SH-SY5Y (cell line): ENCODE data around the gene ADAM12.

ENCODE experiments used
- GATA2 ChIP-seq: IDR thresholded peaks from 2 replicates; pipeline ENCODE4 v1.6.1; 2011; ENCODE audit warnings: mild to moderate bottlenecking, low read depth, low read length
- GATA3 ChIP-seq: IDR thresholded peaks from 2 replicates; pipeline ENCODE4 v1.6.1; 2011; ENCODE audit warnings: low read depth, mild to moderate bottlenecking, low read length, moderate library complexity

DNA sequence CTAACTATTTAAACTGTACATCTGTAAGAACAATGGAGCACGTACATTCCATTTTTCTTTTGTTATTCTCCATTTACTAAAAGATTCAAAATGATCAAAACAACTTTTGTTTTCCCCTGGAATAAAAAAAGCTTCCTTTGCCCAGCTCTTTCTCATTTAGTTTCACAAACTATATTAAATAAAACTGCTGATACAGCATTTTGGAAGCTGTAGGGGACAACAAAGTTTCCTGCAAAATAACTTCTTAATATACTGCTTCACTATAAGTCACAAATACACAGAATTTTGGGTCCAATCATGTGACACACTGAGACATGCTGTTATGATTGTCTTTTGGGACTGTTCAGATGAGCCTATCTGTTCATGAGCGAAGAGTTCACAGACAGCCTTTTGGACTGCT is 222.4 kb downstream of the ADAM12 start:
- TF ChIP-seq GATA2 (no peak), GATA3 (no peak)
